GM23338 (cell line): Measurements from ENCODE around the gene ENTPD8. TPM values are rescaled to one million over a fixed set of nuclear protein-coding genes. Genes with fewer than 3 reads are reported as not detected.

ENCODE experiments used
- ATAC-seq: fragments of 200-7000 bp; cut with Tn5 transposase; 3 replicates; pipeline ENCODE4 v1.9.1; 2020
- DNase-seq: peaks from one replicate; pipeline ENCODE4 v3.0.0-alpha.2; 2015; ENCODE audit warnings: low spot score
- H2AFZ ChIP-seq: fragments of 200-600 bp; sonication (generic); 2 replicates; pipeline ENCODE4 v1.8.0; 2016; ENCODE audit warnings: antibody characterized with exemption, mild to moderate bottlenecking, moderate library complexity
- H3F3A ChIP-seq: fragments of 200-600 bp; sonication (generic); replicated peaks from 2 replicates; pipeline ENCODE4 v1.8.0; 2017; ENCODE audit warnings: antibody characterized with exemption, mixed run types, low read depth
- H3K27ac ChIP-seq: fragments of 200-600 bp; sonication (generic); 2 replicates; pipeline ENCODE4 v1.6.1; 2016; ENCODE audit warnings: low read depth
- H3K27me3 ChIP-seq: fragments of 200-600 bp; sonication (generic); 2 replicates; pipeline ENCODE4 v1.8.0; 2016; ENCODE audit warnings: mild to moderate bottlenecking, mixed run types, moderate library complexity; ENCODE audit not compliant: insufficient read depth
- H3K36me3 ChIP-seq: fragments of 200-600 bp; sonication (generic); 2 replicates; pipeline ENCODE4 v1.8.0; 2016; ENCODE audit warnings: mild to moderate bottlenecking; ENCODE audit not compliant: insufficient read depth
- H3K4me1 ChIP-seq: fragments of 200-600 bp; sonication (generic); 2 replicates; pipeline ENCODE4 v1.8.0; 2016; ENCODE audit warnings: mild to moderate bottlenecking, moderate library complexity; ENCODE audit not compliant: insufficient read depth
- H3K4me2 ChIP-seq: fragments of 200-600 bp; sonication (generic); 2 replicates; pipeline ENCODE4 v1.7.1; 2017; ENCODE audit warnings: mixed run types
- H3K4me3 ChIP-seq: fragments of 200-600 bp; sonication (generic); 2 replicates; pipeline ENCODE4 v1.6.1; 2016; ENCODE audit warnings: mixed run types
- H3K79me2 ChIP-seq: fragments of 200-600 bp; sonication (generic); replicated peaks from 2 replicates; pipeline ENCODE4 v1.8.0; 2017; ENCODE audit warnings: mild to moderate bottlenecking; ENCODE audit not compliant: insufficient read depth
- H3K9me2 ChIP-seq: fragments of 200-600 bp; sonication (generic); 2 replicates; pipeline ENCODE4 v1.8.0; 2017; ENCODE audit not compliant: insufficient read depth
- H4K20me1 ChIP-seq: fragments of 200-600 bp; sonication (generic); replicated peaks from 2 replicates; pipeline ENCODE4 v1.8.0; 2017; ENCODE audit warnings: mild to moderate bottlenecking; ENCODE audit not compliant: insufficient read depth
- H3K27ac Mint-ChIP-seq: 2 replicates; pipeline ENCODE4 v1.8.0; 2020; ENCODE audit warnings: inconsistent platforms, mild to moderate bottlenecking, moderate library complexity, mixed read lengths
- H3K27me3 Mint-ChIP-seq: 3 replicates; pipeline ENCODE4 v1.8.0; 2022; ENCODE audit warnings: low read depth, mild to moderate bottlenecking, moderate library complexity, mixed read lengths, inconsistent platforms; ENCODE audit not compliant: insufficient read depth, poor library complexity
- H3K36me3 Mint-ChIP-seq: 3 replicates; pipeline ENCODE4 v1.8.0; 2021; ENCODE audit warnings: low read depth, mild to moderate bottlenecking, inconsistent platforms, moderate library complexity, mixed read lengths
- H3K4me1 Mint-ChIP-seq: 3 replicates; pipeline ENCODE4 v1.8.0; 2020; ENCODE audit warnings: mild to moderate bottlenecking, inconsistent platforms, mixed read lengths
- H3K4me3 Mint-ChIP-seq: 3 replicates; pipeline ENCODE4 v1.8.0; 2021; ENCODE audit warnings: moderate library complexity, mild to moderate bottlenecking, inconsistent platforms, mixed read lengths
- H3K9me3 Mint-ChIP-seq: 3 replicates; pipeline ENCODE4 v1.8.0; 2020; ENCODE audit warnings: moderate library complexity, mild to moderate bottlenecking, inconsistent platforms, mixed read lengths
- ETS1 ChIP-seq: IDR thresholded peaks from 2 replicates; pipeline ENCODE4 v1.6.1; 2016; ENCODE audit warnings: antibody characterized with exemption
- NANOG ChIP-seq: IDR thresholded peaks from 2 replicates; pipeline ENCODE4 v1.6.1; 2016; ENCODE audit warnings: antibody characterized with exemption, borderline replicate concordance
- POLR2AphosphoS5 ChIP-seq: IDR thresholded peaks from 2 replicates; pipeline ENCODE4 v1.6.1; 2016; ENCODE audit warnings: antibody characterized with exemption, low read depth
- STAT1 ChIP-seq: IDR thresholded peaks from one replicate; pipeline ENCODE4 v1.6.1; 2016; ENCODE audit warnings: antibody characterized with exemption; ENCODE audit not compliant: unreplicated experiment
- ZNF114 ChIP-seq: fragments of 250-450 bp; sonication (Bioruptor Pico); IDR thresholded peaks from 2 replicates; pipeline ENCODE4 v1.5.0; 2020; ENCODE audit warnings: mild to moderate bottlenecking, moderate library complexity
- ZNF462 ChIP-seq: fragments of 250-450 bp; sonication (Bioruptor Pico); IDR thresholded peaks from 2 replicates; pipeline ENCODE4 v1.5.0; 2020; ENCODE audit warnings: mild to moderate bottlenecking, moderate library complexity
- polyA plus RNA-seq: library from polyadenylated mRNA; unstranded; fragments of >200 nt; fragmentation: Nextera tagmentation; extraction: Ambion mirVana; gene quantifications from 2 replicates; pipeline ENCODE4 v1.2.1, GENCODE V29; 2016
- total RNA-seq: library from RNA; depleted of rRNA; stranded (reverse); fragments of >200 nt; shearing (Covaris generic); gene quantifications from 2 replicates; pipeline ENCODE4 v1.2.3, GENCODE V29; 2014

Gene ENTPD8
- total and polyA plus RNA-seq, 2 experiments from 2014 or later: 0.42 to 0.89 TPM

DNA sequence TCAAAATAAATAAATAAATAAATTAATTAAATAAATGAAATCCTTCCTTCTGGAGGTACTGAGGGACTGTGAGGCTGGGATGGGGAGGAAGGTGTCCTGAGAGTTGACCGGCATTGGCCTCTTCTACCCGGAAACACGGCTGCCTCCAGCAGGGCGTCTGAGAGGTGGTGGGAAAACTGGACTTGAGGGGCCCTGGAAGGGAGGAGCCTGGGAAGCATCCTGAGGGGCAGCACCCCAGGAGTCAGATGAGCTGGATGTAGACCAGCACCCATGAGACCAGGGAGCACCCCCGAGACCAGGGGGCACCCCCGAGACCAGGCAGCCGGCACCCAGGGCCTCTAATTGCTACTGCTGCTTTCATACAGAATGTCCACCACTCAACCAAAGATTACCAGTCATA is 26.7 kb upstream of the ENTPD8 start (continued):
- TF ChIP-seq ZNF462 (CRISPR knock-in tag): no peak
- TF ChIP-seq NANOG: no peak
- TF ChIP-seq ZNF114: no peak
- no peak for TF ChIP-seq POLR2AphosphoS5
- TF ChIP-seq STAT1: no peak

- H3K4me1 ChIP-seq: no peaks in the 10 kb centered on the region
- H2AFZ ChIP-seq: no peak overlapping the region
- H3F3A ChIP-seq: no peaks in the 10 kb centered on the region
- H3K36me3 ChIP-seq: no peaks in the 10 kb centered on the region
- no peak overlapping the region for H3K4me3 ChIP-seq
- H3K27me3 Mint-ChIP-seq: peaks cover 8% of the 10 kb centered on the region
- no peak overlapping the region for H3K4me2 ChIP-seq
- H3K79me2 ChIP-seq: no peaks in the 10 kb centered on the region
- no peak for ATAC-seq
- no peaks in the 10 kb centered on the region; the same call in 2 of the 3 replicates for H3K36me3 Mint-ChIP-seq
- H3K27me3 ChIP-seq: no peaks in the 10 kb centered on the region
- H4K20me1 ChIP-seq: no peaks in the 10 kb centered on the region
- H3K4me3 Mint-ChIP-seq: no peak overlapping the region
- no peaks in the 10 kb centered on the region for H3K4me1 Mint-ChIP-seq
- H3K27ac ChIP-seq: no peak overlapping the region
- H3K9me3 Mint-ChIP-seq: no peaks in the 10 kb centered on the region; the same call in 2 of the 3 replicates
- DNase-seq: no peak
- no peaks in the 10 kb centered on the region for H3K9me2 ChIP-seq
- H3K27ac Mint-ChIP-seq: no peak overlapping the region
- no peak for TF ChIP-seq ETS1
- no peak for TF ChIP-seq ZNF114
- no peak for TF ChIP-seq ZNF462 (CRISPR knock-in tag)
Observed at GRCh38 chr9:137467161-137467581, 26.0 kb upstream of the ENTPD8 start.
